NCI-H1417 treated with DMSO at 0.1 percent for 48 hours (cell line): ENCODE measurements around the gene FAM43A.

Experiments
- DNase-seq: peaks from one replicate; lab custom pipeline; 2025; lab: John Stamatoyannopoulos, UW

FAM43A gene

DNA sequence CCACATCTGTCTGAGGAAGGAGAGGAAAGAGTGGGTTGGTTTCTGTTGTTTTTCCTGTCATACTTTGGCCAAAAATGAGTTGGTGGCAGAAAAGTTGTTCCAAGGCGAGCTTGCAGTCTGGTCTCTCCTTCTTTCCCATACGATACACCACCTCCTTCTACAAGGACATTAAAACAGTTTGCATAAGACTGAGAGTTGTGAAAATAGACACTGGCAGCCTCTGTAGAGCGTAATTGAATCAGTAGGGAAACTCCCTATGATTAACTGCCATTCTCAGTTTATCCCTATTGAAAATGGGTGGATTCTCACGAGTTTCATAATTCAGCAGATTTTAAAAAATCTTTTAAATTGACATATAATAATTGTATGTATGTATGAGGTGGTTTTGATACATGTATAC lies 10.0 kb upstream of the FAM43A start:
- DNase-seq, result no peak

DNA sequence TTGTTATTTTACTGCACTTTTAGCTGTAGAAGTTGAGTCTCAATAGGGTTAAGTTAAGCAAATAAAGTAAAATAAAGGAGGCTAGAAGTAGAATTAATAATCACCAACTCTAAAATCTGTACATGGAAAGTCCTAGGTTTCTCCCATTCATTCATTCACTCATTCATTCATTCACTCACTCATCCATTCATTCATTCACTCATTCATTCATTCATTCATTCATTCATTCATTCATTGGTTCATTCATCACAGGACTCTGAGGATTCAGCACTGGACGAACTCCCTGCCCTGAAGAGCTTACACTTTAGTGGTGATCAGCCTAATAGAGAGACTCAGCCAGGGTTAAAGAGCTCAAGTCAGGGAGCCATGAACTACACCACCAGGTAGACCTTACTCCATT lies 9.2 kb upstream of the FAM43A start:
- no peak for DNase-seq

DNA sequence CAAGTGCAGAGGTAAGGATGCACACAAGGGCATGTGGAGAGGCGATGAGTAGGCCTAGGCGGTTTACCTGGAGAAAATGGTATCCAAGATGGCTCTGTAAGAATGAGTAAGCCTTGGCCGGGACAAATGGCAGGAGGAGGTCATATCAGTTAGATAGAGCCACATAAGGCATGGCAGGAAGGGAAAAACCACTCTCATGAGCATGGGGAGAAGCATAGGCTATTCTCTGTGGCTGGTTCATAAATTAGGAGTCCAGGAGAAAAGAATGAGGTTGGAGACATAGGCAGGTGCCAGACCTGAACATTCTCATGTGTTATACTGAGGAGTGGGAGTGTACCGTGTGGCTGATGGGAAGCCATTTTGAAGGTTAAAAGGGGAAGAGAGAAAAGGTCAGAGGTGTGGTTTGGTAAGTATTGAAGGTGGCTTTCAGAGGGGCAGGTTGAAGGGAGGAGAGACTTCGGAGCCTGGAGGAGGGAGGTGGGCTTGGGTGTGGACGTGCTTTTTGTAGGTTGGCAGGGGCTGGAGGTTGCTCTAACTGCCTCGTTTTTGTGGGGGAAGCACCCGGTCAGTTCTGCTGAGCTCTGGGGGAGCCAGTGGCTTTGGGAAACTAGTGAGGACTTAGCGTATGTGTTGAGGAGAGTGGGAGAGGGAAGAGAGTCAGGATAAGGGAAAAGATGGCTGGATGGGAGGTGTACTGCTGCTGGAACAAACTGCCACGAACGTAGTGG lies 4.6 kb upstream of the FAM43A start:
- DNase-seq, result no peak

DNA sequence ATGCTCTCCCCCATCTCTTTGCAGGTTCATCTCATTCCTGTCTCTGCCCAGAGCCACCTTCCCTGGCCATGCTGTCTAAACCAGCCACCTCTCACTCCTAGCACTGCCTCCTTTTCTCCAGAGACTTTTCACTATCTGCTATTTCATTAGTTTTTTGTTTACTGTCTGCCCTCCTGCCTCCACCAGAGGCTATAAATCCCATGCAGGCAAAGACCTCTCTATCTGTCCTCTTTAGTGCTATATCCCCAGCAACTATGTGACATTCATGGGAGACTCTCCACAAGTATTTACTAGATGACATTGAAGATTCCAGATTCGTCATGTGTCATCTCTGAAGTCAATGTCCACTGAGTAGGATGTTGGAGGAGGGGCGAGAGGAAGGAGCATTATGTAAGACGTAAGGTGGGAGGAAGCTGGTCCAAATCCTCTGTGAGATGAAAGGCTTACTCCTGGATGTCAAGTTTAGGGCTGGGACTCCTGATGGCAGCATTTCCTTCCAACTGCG lies 3.4 kb upstream of the FAM43A start:
- no peak for DNase-seq

DNA sequence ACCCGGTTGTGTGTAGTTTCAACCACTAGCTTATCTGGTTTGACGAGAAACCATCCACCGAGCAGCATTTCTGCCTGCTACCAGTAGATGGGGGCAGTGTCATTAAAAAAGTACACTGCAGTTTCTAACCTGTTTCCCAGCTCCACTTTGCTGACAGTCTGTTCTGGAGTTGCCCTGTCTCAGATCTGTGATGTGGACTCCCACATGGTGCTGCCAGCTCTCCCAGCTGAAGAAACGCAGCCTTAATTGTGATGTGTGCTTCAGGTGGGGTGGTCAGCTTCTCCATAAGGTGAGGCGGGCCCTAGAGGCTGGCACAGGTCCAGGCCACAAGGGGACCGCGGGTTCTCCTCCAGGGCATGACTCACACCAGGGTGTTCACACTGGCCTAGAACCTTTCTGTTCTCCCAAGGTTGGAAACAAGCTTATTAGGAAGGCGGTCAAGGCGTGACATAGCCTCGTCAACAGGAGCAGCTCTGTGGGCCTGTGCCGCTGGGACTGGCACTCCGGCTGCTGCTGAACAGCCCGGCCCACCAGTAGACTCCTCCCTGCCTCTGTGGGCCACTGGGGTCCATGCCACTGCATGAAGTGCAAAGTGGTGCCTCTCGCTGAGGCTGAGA lies 2.9 kb upstream of the FAM43A start:
- peak; percentile 12 for DNase-seq

DNA sequence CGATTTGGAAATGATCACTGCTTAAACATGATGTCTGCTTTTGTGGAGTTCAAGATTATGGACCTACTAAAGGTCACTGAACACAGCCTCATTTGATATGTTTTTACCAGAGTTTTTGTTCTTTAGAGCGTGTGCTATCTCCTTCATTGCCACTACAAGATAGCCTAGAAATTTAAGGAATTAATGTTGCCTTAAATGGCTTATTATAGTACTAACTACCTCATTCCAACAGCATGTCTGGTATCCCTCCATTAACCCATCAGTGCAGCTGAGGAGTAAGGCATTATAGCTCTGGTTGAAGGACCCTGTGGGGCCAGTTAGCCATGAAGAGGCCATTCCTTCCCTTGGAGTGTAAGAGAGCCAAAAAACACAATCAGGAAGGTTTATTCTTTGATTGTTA lies 2.3 kb upstream of the FAM43A start:
- no peak for DNase-seq

DNA sequence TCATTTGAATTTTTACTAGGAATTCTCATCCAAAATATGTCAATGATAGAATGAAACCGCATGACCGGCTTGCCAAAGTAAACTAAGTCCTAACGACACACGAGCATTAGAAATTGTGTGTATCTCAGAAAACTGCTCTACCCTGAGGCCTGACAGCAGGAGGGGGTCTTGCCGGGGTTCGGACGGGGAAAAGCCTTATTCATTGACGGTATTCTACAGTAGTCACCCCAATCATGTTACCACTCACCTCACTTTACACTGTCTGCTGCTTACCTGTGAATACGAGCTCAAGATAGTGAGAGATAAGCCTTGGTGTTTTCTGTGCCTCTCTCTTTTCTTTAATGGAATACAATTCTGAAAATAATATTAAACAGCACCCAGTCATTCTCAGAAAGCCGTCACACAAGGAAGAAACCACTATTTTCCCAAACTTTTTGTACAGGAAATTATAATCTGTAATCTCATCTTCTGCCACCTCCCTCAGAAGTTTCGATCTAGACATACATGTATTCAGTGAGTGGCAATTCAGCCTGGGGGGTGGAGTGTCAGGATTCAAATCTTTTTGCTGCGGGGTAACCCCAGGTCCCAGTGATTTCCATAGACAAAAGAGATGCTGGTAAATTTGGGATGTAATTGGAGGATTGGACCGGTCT lies 492 bp upstream of the FAM43A start:
- no peak for DNase-seq

DNA sequence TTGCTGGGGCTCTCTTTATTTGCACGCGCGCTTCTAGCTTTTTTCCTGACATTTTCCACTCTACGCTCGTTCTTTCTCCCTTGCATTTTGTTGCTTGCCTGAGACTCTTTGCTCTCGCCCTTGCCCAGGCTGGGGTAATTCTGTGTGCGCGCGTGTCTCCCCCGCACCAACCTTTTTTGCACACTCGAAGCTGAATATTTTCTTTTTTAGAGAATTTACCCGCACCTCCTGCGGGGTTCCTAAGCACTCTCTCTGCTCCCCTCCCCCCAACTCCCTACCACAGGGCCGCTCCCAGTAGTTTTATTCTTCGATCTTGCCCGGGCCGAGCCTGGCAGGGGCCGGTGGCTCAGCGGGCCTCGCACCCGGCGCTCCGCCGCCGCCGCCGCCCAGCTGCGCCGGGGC lies 732 bp downstream of the FAM43A start:
- no peak for DNase-seq

DNA sequence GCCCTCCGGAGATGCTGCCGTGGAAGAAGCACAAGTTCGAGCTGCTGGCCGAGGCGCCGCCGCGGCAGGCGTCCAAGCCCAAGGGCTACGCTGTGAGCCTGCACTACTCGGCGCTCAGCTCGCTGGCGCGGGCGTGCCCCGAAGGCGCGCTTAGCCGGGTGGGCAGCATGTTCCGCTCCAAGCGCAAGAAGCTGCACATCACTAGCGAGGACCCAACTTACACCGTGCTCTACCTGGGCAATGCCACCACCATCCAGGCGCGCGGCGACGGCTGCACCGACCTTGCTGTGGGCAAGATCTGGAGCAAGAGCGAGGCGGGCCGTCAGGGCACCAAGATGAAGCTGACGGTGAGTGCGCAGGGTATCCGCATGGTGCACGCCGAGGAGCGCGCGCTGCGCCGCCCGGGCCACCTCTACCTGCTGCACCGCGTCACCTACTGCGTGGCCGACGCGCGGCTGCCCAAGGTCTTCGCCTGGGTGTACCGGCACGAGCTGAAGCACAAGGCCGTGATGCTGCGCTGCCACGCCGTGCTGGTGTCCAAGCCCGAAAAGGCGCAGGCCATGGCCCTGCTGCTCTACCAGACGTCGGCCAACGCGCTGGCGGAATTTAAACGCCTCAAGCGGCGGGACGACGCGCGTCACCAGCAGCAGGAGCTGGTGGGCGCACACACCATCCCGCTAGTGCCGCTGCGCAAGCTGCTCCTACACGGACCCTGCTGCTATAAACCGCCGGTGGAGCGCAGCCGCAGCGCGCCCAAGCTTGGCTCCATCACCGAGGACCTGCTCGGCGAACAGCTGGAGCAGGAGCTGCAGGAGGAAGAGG lies 1.3 kb downstream of the FAM43A start:
- no peak for DNase-seq

DNA sequence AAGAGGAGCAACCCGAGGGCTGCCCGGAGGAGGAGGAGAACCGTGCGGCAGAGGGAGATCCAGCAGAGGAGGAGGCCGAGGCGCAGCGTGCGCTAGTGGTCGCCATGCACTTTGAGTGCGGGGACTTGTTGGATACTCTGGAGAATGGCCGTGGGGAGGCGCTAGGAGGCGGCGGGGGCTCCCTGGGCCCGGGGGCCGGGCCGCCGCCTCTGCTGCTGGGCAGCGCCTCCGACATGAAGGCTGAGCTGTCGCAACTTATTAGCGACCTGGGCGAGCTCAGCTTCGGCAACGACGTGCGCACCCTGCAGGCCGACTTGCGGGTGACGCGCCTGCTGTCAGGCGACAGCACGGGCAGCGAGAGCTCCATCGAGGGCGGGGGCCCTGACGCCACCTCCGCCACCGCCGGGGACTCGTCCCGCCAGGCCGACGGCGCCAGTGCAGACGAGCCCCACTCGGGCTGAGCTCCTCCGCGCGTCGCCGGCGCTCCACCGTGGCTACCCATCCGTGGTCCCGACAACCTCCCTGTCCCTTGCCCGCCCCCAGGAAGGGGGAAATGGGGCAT lies 2.0 kb downstream of the FAM43A start:
- DNase-seq, result no peak

DNA sequence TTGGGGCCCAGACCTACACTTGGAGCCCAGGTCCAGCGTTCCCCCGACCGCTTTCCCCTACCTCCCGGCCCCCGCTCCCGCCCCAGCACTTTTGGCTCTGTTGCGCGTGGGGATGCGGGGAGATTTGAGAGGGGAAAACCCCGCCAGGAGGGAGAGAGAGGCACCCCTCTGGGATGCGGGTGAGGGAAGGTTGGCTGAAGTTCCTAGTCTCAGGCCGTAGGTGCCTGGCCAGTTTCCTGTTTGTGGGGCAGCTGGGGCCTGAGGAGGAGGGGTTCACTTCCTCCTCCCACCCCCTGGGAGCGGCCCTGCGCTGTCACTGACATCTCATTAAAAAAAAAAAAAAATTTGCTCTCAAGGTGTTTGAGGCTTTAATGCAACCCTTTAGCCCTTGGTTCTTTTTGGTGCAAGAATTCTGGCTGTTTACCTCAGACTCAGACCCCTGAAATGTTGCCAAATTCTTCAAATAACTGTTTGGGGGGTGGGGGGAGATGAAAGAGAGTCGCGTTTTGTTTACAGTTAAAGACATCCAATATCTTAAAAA lies 2.6 kb downstream of the FAM43A start:
- no peak for DNase-seq

DNA sequence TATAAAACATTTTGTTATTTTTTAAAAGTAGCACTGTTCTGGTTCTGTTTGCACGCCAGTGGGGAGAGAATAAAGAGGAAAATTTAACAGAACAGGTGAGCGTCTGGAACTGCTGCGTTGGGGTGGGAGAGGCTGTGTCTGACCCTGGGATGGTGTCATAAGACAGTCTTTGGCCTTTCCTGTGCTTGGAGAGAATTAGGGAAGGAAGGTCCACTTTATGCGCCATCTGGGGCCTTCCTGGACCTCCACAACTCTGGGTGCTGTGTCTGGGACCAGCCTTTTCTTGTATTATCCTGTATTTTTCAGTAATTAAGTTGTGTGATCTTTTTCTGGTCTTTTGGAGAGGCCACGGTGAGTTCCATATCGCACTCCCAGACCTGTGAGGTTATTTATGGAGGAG lies 3.3 kb downstream of the FAM43A start:
- no peak for DNase-seq

DNA sequence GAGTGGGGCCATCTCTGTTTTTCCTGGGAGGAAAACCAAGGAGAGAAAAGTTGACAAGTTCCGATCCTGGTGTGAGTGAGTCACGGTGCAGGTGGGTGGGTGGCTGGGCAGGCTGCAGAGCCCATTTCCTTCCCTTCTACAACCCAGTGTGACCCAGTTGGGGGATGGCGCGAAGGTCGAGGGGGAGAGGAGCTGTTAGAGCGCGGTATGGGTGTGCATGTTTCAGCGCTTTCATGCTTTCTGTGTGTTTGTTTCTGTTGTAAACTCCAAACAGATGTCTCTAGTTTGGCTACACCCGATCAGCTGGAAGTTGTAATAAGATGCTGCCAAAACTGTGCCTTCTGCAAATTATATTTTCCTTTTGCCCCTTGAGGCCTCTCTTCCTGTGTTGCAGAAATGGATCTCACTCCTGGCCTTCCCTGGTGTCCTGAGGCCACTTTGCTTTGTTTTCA lies 3.8 kb downstream of the FAM43A start:
- DNase-seq, result no peak

DNA sequence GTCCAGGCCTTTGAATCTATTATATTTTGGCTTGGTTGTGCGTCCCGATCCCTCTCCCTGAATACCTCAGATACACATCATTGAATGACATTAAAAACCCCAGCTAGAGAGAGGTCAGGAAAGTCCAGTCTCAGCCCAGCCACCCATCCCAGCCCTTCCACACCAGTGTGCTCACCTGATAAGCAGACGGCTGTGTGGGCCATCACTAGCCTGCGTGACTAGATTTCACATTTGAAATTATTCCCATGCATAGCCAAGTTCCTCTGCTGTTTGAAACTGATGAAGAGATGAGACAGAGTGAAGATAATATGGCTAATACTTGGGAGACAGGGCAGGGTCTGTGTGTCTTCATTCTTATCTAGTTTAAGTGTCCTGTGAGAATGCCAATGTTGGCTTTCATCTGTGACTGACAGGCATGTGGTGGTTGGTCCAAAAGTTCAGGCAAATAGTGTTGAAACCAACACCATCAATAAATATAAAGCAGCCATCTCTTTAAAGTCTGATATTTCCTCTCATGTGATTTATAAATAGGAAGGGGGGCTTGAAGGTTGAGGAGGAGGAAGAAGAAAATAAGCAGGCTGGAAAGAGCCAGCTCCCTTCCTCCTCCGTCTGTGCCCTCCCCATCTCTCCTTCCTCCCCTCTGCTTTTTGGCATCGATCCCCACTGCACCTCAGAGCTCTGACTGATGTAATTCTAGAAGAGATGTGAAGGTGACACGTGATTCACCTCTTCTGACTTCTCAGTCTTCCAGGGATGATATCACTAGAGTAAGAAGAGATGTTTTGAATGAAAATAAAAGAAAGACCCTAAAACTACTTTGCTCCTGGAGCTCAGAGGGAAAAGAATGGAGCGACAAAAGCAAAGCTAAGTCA lies 5.1 kb downstream of the FAM43A start:
- no peak for DNase-seq

DNA sequence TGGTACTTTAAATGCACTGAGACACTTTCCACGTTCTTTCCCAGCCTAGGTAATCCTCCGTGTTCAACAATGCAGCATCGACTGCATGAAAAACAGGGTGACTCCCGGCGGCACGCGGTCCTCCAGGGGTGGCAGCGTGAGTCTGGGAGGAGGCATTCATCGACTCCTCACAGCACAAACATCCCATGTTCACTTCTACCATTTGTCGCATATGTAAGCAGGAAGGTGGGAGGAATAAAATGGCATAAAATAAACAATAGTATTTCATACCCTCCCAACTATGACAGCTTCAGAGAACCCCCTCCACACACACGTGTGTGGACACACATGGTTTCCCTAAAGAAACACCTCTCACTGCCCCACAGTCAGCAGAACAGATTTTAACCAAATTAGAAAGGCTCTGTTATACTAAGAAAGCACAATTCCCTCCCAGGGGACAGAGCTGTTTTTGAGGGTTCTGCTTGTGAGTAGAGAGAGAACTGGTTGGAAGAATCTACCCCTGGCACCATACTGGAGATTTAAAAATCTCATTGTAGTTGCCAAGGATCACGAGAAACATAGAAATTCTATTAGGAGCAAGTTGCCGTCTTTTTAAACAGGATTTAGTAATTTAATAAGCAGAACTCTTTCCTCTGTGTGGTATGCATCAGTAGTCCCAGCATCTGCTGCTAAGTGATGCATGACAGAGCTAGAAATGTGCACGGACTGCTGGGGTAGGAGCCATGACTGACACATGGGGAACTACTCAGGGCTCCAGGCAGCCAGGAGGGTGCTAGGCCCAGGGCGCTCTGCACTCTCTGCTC lies 6.0 kb downstream of the FAM43A start:
- DNase-seq, result no peak

DNA sequence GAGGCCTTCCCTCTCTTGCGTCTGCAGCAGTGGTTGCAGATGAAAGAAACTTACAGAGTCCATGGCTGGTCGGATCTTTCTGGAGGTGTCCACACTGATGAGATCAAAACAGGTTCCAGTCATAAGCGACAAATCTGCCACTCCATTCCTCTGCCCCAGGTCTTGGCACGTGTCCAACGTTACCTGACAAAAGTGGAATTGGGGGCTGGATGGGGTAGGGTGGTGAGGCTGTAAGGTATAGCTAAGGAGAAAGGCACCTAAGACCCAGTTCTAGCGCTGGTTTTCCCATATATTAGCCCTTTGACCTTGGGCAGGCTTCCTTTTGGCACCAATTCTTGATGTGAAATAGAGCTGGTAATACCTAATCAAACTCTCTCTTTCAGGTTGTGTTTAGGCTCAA lies 11.0 kb downstream of the FAM43A start:
- no peak for DNase-seq

DNA sequence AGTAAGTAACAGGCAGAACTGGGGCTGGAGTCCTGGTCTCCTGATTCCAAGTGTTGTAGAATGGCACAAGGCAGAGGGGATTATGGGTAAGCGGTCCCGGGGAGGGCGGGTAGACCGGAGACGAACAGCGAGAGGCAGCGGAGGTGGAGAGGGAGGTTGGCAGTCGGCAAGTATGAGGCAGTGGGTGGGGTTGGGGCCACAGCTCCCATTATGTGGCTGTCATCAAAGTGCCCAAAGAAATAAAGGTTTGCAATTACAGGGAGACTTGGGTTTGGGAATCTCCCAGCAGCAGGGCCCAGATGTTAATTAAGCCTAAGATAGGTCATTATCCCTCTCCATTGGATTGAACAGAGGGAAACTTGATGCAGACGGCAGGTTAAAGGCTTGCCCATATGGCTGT lies 16.9 kb downstream of the FAM43A start:
- DNase-seq, result no peak

DNA sequence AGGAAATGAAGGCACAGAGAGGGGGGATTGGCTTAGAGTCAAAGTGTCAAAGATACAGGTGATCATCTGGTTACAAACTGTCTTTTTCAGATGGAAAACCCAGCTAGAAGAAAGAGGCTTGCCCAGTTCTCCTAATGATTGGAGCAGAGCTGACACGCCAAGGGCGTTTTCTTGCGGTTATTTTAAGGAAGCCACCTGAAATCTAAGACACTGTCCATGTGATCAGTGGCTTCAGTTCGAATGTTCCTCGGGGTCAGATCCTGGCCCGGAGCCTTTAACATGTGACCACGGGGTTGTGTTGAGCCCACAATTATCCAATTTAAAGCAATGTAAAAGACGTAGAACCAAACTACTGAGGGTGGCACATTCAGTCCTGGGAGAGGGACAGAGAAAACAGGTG lies 19.5 kb downstream of the FAM43A start:
- no peak for DNase-seq

DNA sequence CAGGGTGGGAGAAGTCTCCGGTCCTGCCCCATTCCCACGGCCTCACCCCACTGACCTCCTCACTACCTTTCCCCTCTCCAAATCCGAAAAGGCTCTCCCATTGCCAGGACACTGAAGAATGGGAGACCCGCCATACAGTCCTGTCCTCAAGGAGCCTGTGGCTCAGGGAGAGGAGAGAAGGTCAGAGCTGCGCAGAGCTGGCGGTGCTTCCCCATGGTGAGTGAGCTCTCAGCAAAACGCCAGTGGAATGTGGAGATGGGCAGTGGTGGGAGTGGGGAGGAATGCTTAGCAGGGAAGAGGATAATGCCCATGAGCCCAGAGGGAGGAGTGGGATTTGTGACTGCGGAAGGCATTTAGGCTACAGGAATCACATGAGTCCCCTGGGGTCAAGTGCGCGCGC lies 20.1 kb downstream of the FAM43A start:
- no peak for DNase-seq

DNA sequence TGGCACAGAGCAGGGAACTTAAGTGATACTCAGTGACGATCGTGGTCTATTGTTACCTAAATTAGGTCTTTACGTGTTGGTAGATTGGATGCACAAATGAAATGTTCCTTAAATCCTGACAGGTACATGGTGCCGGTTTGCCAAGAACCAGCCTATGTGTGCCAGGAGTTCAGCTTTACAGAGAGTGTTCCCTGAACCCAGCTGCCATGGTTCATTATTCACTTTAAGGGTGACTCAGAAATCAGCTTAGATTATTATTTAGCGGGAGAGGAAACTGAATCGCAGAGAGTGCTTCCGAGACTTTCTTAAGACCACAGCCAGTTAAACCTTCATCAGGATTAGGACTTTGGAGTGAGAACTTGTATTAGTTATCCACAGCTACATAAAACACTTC lies 21.5 kb downstream of the FAM43A start:
- DNase-seq, result no peak
